IPS-15b (cell line): ENCODE measurements around the gene EIF5AL1.
"Not testable (repeated sequence)": the region's sequence is repeated elsewhere in the genome, so short reads cannot be mapped to it uniquely, and the experiment has no call there.

Experiments
- H3K27me3 ChIP-seq: one replicate; pipeline ENCODE4 v1.6.1; 2013; ENCODE audit warnings: low read length; ENCODE audit not compliant: control insufficient read depth, insufficient read depth
- H3K36me3 ChIP-seq: one replicate; pipeline ENCODE4 v1.6.1; 2013; ENCODE audit warnings: low read length; ENCODE audit not compliant: control insufficient read depth, insufficient read depth
- H3K4me1 ChIP-seq: one replicate; pipeline ENCODE4 v1.6.1; 2013; ENCODE audit warnings: mild to moderate bottlenecking, low read length; ENCODE audit not compliant: control insufficient read depth, insufficient read depth
- H3K4me3 ChIP-seq: one replicate; pipeline ENCODE4 v1.5.1; 2013; ENCODE audit warnings: low read depth, low read length
- H3K9ac ChIP-seq: one replicate; pipeline ENCODE4 v1.6.1; 2013; ENCODE audit warnings: low read depth, mild to moderate bottlenecking, low read length
- H3K9me3 ChIP-seq: one replicate; pipeline ENCODE4 v1.6.1; 2013; ENCODE audit warnings: mild to moderate bottlenecking, low read length; ENCODE audit not compliant: control insufficient read depth, insufficient read depth

Gene EIF5AL1

GRCh38 chr10:79523157-79523853 is 11.0 kb downstream of the EIF5AL1 start:
- H3K4me1 ChIP-seq, H3K4me3 ChIP-seq, H3K36me3 ChIP-seq, H3K9ac ChIP-seq, H3K27me3 ChIP-seq, H3K9me3 ChIP-seq: not testable (repeated sequence)

DNA sequence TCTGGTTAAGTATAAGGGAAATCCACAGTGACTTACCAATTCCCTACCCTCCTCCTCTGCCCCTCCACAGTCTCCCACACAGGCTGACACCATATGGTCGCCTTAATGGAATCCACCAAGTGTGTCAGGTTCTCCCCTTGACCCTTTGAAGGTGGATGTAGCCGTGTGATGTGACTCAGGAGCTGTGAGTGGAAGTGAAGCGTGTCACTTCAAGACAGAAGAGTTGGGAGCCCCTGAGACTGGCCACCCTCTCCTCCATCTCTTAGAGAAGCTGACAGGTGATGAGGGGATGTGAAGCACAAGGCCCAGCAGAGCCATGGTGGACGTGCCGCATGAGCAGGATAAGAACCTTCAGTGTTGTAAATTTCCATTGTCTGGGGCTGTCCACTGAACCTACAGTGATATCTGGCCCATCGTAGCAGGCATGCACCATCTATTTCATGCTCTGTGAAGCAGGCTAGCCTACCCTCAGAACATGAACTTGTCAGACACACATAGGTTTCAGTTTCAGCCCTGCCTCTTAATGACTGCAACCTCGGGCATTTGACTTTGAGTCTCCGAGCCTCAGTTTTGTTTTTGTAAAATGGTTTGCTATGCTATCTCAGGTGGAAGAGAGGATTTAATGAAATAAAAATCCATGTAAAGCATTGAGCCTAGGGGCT is 12.8 kb downstream of the EIF5AL1 start:
- H3K4me1 ChIP-seq, H3K9ac ChIP-seq, H3K9me3 ChIP-seq, H3K27me3 ChIP-seq, H3K4me3 ChIP-seq, H3K36me3 ChIP-seq: not testable (repeated sequence)

DNA sequence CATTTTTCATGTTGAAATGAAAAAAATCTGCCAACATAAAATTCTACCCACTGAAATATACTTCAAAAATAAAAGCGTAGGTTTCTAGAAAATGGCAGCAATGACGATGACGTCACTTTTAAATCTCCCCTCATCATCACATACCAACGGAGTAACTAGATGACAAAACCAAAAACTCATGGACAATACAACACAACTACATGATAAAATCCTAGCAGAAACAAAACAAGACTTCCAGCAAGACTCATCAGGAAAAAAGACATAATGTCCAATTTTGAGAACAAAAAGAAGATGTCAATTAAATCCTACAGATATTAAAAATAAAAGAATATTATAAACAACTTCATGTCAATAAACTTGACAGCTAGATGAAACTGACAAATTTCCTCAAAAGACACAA is 15.9 kb downstream of the EIF5AL1 start:
- H3K4me3 ChIP-seq, H3K9me3 ChIP-seq, H3K4me1 ChIP-seq, H3K27me3 ChIP-seq, H3K36me3 ChIP-seq, H3K9ac ChIP-seq: not testable (repeated sequence)

DNA sequence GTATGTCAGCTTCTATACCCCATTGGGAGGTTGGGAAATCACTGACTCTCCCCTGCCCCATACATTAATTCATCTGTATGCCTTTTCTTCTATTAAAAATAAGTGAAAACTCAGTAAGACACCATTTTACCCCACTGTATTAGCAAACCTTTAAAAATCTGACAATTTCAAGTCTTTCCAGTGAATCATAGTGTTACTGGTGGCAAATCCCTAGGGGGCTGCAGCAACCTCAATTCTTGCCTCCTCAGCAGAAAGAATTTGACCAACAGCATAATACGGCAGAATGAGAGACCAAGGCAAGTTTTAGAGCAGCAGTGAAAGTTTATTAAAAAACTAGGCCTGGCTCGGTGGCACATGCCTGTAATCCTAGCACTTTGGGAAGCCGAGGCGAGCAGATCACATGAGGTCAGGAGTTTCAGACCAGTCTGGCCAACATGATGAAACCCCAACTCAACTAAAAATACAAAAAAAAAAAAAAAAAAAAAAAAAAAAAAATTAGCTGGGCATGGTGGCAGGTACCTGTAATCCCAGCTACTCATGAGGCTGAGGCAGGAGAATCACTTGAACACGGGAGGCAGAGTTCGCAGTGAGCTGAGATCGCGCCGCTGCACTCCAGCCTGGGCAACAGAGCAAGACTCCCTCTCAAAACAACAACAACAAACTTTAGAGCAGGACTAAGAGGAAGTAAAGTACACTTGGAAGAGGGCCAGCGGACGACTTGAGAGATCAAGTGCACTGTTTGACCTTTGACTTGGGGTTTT is 21.0 kb downstream of the EIF5AL1 start:
- not testable (repeated sequence) for H3K4me1 ChIP-seq, H3K9me3 ChIP-seq, H3K27me3 ChIP-seq, H3K4me3 ChIP-seq, H3K9ac ChIP-seq, H3K36me3 ChIP-seq

DNA sequence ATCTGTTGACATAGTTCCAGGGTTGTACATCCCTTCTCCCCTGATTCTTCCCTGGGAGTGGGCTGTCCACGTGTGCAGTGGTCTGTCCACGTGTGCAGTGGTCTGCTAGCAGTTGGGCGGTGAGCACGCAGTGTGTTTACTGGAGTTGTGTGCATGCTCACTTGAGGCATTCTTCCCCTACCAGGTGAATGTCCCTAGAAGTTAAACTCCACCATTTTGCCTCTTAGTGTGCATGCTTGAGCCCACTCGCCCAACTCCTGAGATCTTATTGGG is 21.5 kb downstream of the EIF5AL1 start:
- not testable (repeated sequence) for H3K9ac ChIP-seq, H3K4me1 ChIP-seq, H3K27me3 ChIP-seq, H3K36me3 ChIP-seq, H3K9me3 ChIP-seq, H3K4me3 ChIP-seq

DNA sequence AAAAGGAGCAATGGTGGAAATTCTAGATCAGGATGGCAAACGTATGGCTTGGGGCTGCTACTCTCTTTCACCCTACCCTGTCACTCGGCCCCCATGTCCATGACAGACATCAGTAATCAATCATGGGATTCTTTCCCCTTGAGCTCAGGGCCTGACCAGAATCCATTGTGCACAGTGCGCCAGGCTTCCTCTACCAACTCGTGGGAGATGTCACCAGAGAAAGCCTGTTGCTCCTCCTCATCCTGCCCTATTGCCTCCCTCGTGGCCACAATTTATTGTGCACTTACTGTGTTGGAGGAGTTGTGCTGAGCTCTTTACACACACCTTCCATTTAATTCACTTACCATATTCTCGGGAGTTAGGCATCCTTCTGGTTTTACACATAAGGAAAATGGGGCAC is 26.0 kb downstream of the EIF5AL1 start:
- not testable (repeated sequence) for H3K36me3 ChIP-seq, H3K4me1 ChIP-seq, H3K9ac ChIP-seq, H3K27me3 ChIP-seq, H3K4me3 ChIP-seq, H3K9me3 ChIP-seq

DNA sequence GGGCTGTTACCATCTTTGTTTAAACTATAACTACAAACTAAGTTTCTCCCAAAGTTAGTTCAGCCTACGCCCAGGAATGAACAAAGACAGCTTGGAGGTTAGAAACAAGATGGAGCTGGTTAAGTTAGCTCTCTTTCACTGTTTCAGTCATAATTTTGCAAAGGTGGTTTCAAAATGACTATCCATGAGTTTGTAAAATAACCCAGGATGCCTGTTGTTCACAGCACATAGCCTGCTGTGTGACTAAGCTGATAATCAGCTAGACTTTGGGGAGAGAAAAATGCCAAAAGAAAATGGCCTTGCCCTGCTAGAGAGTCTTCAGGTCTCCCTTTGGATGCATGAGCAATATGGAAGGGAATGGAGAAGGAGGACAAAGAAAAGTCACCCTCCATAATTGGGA is 28.6 kb downstream of the EIF5AL1 start:
- not testable (repeated sequence) for H3K9me3 ChIP-seq, H3K9ac ChIP-seq, H3K4me3 ChIP-seq, H3K27me3 ChIP-seq, H3K4me1 ChIP-seq, H3K36me3 ChIP-seq

DNA sequence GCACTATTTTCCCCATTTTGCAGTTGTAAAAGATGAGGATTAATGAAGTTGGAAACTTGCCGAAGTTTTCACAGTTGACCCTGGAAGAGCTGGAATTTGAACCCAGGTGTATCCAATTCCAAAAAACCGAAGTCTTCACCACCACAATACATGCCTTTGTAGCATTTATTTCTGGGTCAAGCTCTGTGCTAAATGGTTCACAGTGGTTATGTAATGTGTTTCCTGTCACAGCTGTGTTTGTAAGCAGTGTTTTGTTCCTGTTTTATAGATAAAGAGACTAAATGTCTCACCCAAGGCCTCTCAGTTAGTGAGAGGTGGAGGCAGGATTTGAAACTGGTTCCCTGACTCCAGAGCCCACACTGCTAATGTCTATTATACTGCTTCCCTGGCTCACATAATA is 30.3 kb downstream of the EIF5AL1 start:
- no peaks in the 10 kb centered on the region for H3K9me3 ChIP-seq
- no peaks in the 10 kb centered on the region for H3K4me1 ChIP-seq
- no peaks in the 10 kb centered on the region for H3K36me3 ChIP-seq
- no peaks in the 10 kb centered on the region for H3K27me3 ChIP-seq
- no peak overlapping the region for H3K4me3 ChIP-seq
- H3K9ac ChIP-seq, result no peak overlapping the region

GRCh38 chr10:79544408-79544807 is 32.1 kb downstream of the EIF5AL1 start:
- not testable (repeated sequence) for H3K4me1 ChIP-seq, H3K4me3 ChIP-seq, H3K9ac ChIP-seq, H3K9me3 ChIP-seq, H3K27me3 ChIP-seq, H3K36me3 ChIP-seq

DNA sequence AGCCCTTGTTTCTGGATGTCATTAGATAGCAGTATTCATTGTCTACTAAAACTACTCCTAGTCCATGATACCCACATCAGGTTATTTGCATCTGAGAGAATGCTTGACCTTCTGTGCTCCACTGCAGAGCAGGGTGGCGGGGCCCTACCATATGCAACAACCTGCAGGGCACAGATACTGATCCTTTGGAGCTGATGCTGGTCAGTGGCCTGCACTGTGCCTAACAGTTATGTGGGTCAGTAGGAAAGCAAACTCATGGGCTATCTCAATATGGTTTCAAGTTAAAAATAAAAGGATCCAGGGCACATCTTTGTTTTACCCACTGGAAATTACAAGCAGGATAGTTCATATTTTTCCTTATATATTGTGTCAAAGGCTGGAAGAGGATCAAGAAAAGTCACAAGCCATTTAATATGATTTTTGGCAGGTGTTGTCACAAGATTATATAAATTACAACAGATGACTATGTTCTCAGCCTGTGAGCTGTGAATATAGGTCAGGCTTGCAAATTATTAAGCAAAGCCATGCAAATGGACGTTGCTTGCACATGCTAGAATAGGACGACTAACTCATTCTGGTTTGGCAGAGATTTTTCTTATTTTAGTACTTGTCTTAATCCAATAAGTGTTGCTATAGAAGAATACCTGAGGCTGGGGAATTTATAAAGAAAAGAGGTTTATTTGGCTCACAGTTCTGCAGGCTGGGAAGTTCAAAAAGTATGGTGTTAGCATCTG is 32.8 kb downstream of the EIF5AL1 start:
- not testable (repeated sequence) for H3K9ac ChIP-seq, H3K9me3 ChIP-seq, H3K27me3 ChIP-seq, H3K4me3 ChIP-seq, H3K4me1 ChIP-seq, H3K36me3 ChIP-seq

- H3K36me3 ChIP-seq, H3K4me3 ChIP-seq, H3K27me3 ChIP-seq, H3K9ac ChIP-seq, H3K4me1 ChIP-seq, H3K9me3 ChIP-seq: not testable (repeated sequence)
These were observed 34.8 kb downstream of the EIF5AL1 start for GRCh38 chr10:79547128-79547527.

- no peaks in the 10 kb centered on the region for H3K4me1 ChIP-seq
- no peaks in the 10 kb centered on the region for H3K36me3 ChIP-seq
- no peak overlapping the region for H3K4me3 ChIP-seq
- H3K27me3 ChIP-seq, result no peaks in the 10 kb centered on the region
- no peak overlapping the region for H3K9ac ChIP-seq
- no peaks in the 10 kb centered on the region for H3K9me3 ChIP-seq
These were observed 35.6 kb downstream of the EIF5AL1 start for GRCh38 chr10:79547973-79548372.
